Endodermal cell (in vitro differentiated cells): ENCODE data around the gene ARGLU1. TPM values are rescaled to one million over a fixed set of nuclear protein-coding genes. Genes with fewer than 3 reads are reported as not detected.

Source experiments
- DNase-seq: peaks from one replicate; pipeline ENCODE4 v3.0.0-alpha.2; 2017
- H3K27ac ChIP-seq: 2 replicates; pipeline ENCODE4 v1.5.1; 2013; ENCODE audit warnings: mild to moderate bottlenecking, low read depth, low read length, moderate library complexity
- H3K27me3 ChIP-seq: 2 replicates; pipeline ENCODE4 v1.6.1; 2013; ENCODE audit warnings: mild to moderate bottlenecking, low read length, moderate library complexity; ENCODE audit not compliant: insufficient read depth, control insufficient read depth, poor library complexity, severe bottlenecking
- H3K36me3 ChIP-seq: 2 replicates; pipeline ENCODE4 v1.7.0; 2013; ENCODE audit warnings: mild to moderate bottlenecking, low read length, moderate library complexity; ENCODE audit not compliant: control insufficient read depth, insufficient read depth
- H3K4me1 ChIP-seq: one replicate; pipeline ENCODE4 v1.7.0; 2013; ENCODE audit warnings: low read length; ENCODE audit not compliant: control insufficient read depth, insufficient read depth
- H3K4me3 ChIP-seq: 2 replicates; pipeline ENCODE4 v1.5.1; 2013; ENCODE audit warnings: mild to moderate bottlenecking, low read length, moderate library complexity
- H3K9ac ChIP-seq: 2 replicates; pipeline ENCODE4 v1.6.1; 2013; ENCODE audit warnings: mild to moderate bottlenecking, low read length, moderate library complexity; ENCODE audit not compliant: poor library complexity, severe bottlenecking; ENCODE audit errors: extremely low read depth
- H3K9me3 ChIP-seq: 2 replicates; pipeline ENCODE4 v1.6.1; 2013; ENCODE audit warnings: mild to moderate bottlenecking, low read length, moderate library complexity; ENCODE audit not compliant: control insufficient read depth
- H3K27ac Mint-ChIP-seq: 2 replicates; pipeline ENCODE4 v1.8.0; 2020; ENCODE audit warnings: mixed read lengths
- H3K27me3 Mint-ChIP-seq: 2 replicates; pipeline ENCODE4 v1.8.0; 2021; ENCODE audit warnings: mild to moderate bottlenecking, mixed read lengths; ENCODE audit not compliant: insufficient read depth
- H3K36me3 Mint-ChIP-seq: 2 replicates; pipeline ENCODE4 v1.8.0; 2020; ENCODE audit warnings: low read depth, mixed read lengths
- H3K4me1 Mint-ChIP-seq: 2 replicates; pipeline ENCODE4 v1.8.0; 2020; ENCODE audit warnings: mixed read lengths
- H3K4me3 Mint-ChIP-seq: 2 replicates; pipeline ENCODE4 v1.8.0; 2020; ENCODE audit warnings: mild to moderate bottlenecking, moderate library complexity, mixed read lengths
- H3K9me3 Mint-ChIP-seq: 2 replicates; pipeline ENCODE4 v1.8.0; 2020; ENCODE audit warnings: mild to moderate bottlenecking, mixed read lengths
- CTCF ChIP-seq: fragments of 200-600 bp; sonication (generic); conservative IDR thresholded peaks from 2 replicates; pipeline ENCODE4 v1.5.0; 2021; ENCODE audit warnings: antibody characterized with exemption, mild to moderate bottlenecking
- WGBS, 2 experiments: methylation state at CpG; one replicate each; pipeline versions ENCODE4 v1.1.5 to v1.1.7; 2013; ENCODE audit warnings: missing lambda C conversion rate in 2 of 2, mixed read lengths in 1 of 2; ENCODE audit not compliant: insufficient coverage in 1 of 2, insufficient read length in 1 of 2; 5-methylcytosine and 5-hydroxymethylcytosine counted together
- total RNA-seq, 2 donors: library from RNA; stranded (reverse); fragmentation: NEBNext Ultra II Directional in 1 of 2; extraction: Animal tissue kit (Norgen Biotek cat#: 25700) in 1 of 2; gene quantifications; 2 replicates in 1 of 2; 3 replicates in 1 of 2; pipeline ENCODE4 v1.2.1, GENCODE V29; 2021

ARGLU1 gene
- total RNA-seq, 2 donors from 2014 or later = 80.6 to 101 TPM

GRCh38 chr13:106575896-106576295 lies 8.0 kb upstream of the ARGLU1 start:
- peaks cover 5% of the 10 kb centered on the region for H3K9me3 Mint-ChIP-seq
- Histone ChIP-seq H3K4me1 (no peaks in the 10 kb centered on the region), H3K4me3 (no peak overlapping the region), H3K27ac (no peak overlapping the region), H3K36me3 (no peaks in the 10 kb centered on the region), H3K9ac (no peak overlapping the region), H3K27me3 (no peaks in the 10 kb centered on the region), H3K9me3 (peaks cover 10% of the 10 kb centered on the region)
- H3K27me3 Mint-ChIP-seq = peaks cover 15% of the 10 kb centered on the region
- H3K4me1 Mint-ChIP-seq = peaks cover 3% of the 10 kb centered on the region
- no peak overlapping the region for H3K4me3 Mint-ChIP-seq
- TF ChIP-seq CTCF = no peak
- no peak for DNase-seq
- H3K36me3 Mint-ChIP-seq = no peaks in the 10 kb centered on the region
- H3K27ac Mint-ChIP-seq = no peak overlapping the region

GRCh38 chr13:106573868-106574267 lies 5.9 kb upstream of the ARGLU1 start:
- no peak overlapping the region for H3K4me3 ChIP-seq
- peaks cover 5% of the 10 kb centered on the region for H3K9me3 Mint-ChIP-seq
- H3K36me3 Mint-ChIP-seq = no peaks in the 10 kb centered on the region
- H3K9me3 ChIP-seq = peaks cover 10% of the 10 kb centered on the region
- H3K4me3 Mint-ChIP-seq = no peak overlapping the region
- H3K4me1 Mint-ChIP-seq = peaks cover 11% of the 10 kb centered on the region
- H3K27me3 ChIP-seq = no peaks in the 10 kb centered on the region
- TF ChIP-seq CTCF = no peak
- DNase-seq = no peak
- no peaks in the 10 kb centered on the region for H3K4me1 ChIP-seq
- WGBS, 2 experiments = 88 to 91% methylated on average over 2 to 3 of the region's 3 CpGs
- peaks cover 7% of the 10 kb centered on the region for H3K27me3 Mint-ChIP-seq
- H3K36me3 ChIP-seq = no peaks in the 10 kb centered on the region
- H3K9ac ChIP-seq = no peak overlapping the region
- H3K27ac ChIP-seq = no peak overlapping the region
- H3K27ac Mint-ChIP-seq = no peak overlapping the region

- Mint-ChIP-seq H3K36me3 (no peaks in the 10 kb centered on the region), H3K27ac (no peak overlapping the region), H3K4me1 (peaks cover 11% of the 10 kb centered on the region), H3K4me3 (no peak overlapping the region), H3K9me3 (peaks cover 5% of the 10 kb centered on the region), H3K27me3 (peaks cover 6% of the 10 kb centered on the region)
- no peak overlapping the region for H3K27ac ChIP-seq
- TF ChIP-seq CTCF = no peak
- no peaks in the 10 kb centered on the region for H3K36me3 ChIP-seq
- no peak for DNase-seq
- H3K9ac ChIP-seq = no peak overlapping the region
- H3K9me3 ChIP-seq = peaks cover 10% of the 10 kb centered on the region
- no peaks in the 10 kb centered on the region for H3K4me1 ChIP-seq
- H3K27me3 ChIP-seq = no peaks in the 10 kb centered on the region
- H3K4me3 ChIP-seq = no peak overlapping the region
- WGBS, 2 experiments = 93% methylated on average over 8 of the region's 8 CpGs; no CpG with 5 or more reads in 1 of the 2 experiments
Measured at GRCh38 chr13:106573284-106573846, 5.4 kb upstream of the ARGLU1 start.
